Heart left ventricle (tissue), 16 donors: ENCODE data around the gene RUNX2. TPM values are rescaled to one million over a fixed set of nuclear protein-coding genes. Genes with fewer than 3 reads are reported as not detected.

Experiments used
- ATAC-seq, 4 donors: fragments of 200-7000 bp; cut with Tn5 transposase; one replicate each; pipeline ENCODE4 v1.9.1; 2020 to 2022; ENCODE audit warnings: moderate library complexity in 4 of 4, mild to moderate bottlenecking in 3 of 4, moderate number of reproducible peaks in 1 of 4
- DNase-seq, 5 donors: peaks; one replicate each; pipeline ENCODE4 v3.0.0-alpha.2; 2020
- H3K27ac ChIP-seq, 12 donors: fragments of 200-600 bp; sonication (generic) in 4 of 12; one replicate each; pipeline versions ENCODE4 v1.5.0 to v1.8.0; 2016 to 2022; ENCODE audit warnings: mild to moderate bottlenecking in 2 of 12
- H3K27me3 ChIP-seq, 9 donors: fragments of 200-600 bp; sonication (generic) in 2 of 9; one replicate each; pipeline versions ENCODE4 v1.5.1 to v1.8.0; 2016 to 2022; ENCODE audit warnings: mild to moderate bottlenecking in 3 of 9
- H3K36me3 ChIP-seq, 9 donors: fragments of 200-600 bp; sonication (generic) in 2 of 9; one replicate each; pipeline versions ENCODE4 v1.5.0 to v1.8.0; 2018 to 2022; ENCODE audit warnings: mild to moderate bottlenecking in 2 of 9
- H3K4me1 ChIP-seq, 12 donors: fragments of 200-600 bp; sonication (generic) in 4 of 12; one replicate each; pipeline versions ENCODE4 v1.5.0 to v1.8.0; 2016 to 2022; ENCODE audit warnings: mild to moderate bottlenecking in 3 of 12
- H3K4me3 ChIP-seq, 12 donors: fragments of 200-600 bp; sonication (generic) in 4 of 12; one replicate each; pipeline versions ENCODE4 v1.5.0 to v1.8.0; 2017 to 2022; ENCODE audit warnings: mild to moderate bottlenecking in 9 of 12, moderate library complexity in 4 of 12
- H3K9me3 ChIP-seq, 12 donors: fragments of 200-600 bp; sonication (generic) in 4 of 12; one replicate each; pipeline versions ENCODE4 v1.5.0 to v1.8.0; 2016 to 2022; ENCODE audit warnings: mild to moderate bottlenecking in 1 of 12
- POLR2A ChIP-seq, 2 donors: fragments of 450-650 bp; IDR thresholded peaks; one replicate each; pipeline ENCODE4 v1.6.1; 2017; ENCODE audit warnings: antibody characterized with exemption in 2 of 2, mild to moderate bottlenecking in 2 of 2, moderate library complexity in 2 of 2
- WGBS, 4 donors: extraction: QIAGEN DNeasy Blood & Tissue Kit in 2 of 4; methylation state at CpG; one replicate each; pipeline versions ENCODE4 v1.1.5 to v1.1.7; 2013 to 2018; 5-methylcytosine and 5-hydroxymethylcytosine counted together
- intact Hi-C, 10 donors: fragments of 100-400 bp; cut with DNase I; formaldehyde crosslinking; loops; one replicate each; pipeline versions ENCODE4 v1.11.1 to v1.14.2; 2022
- polyA plus RNA-seq, 2 donors: library from polyadenylated mRNA; stranded (reverse); fragments of 200-250 nt; gene quantifications; one replicate each; pipeline ENCODE4 v1.2.3, GENCODE V29; 2013
- total RNA-seq, 9 donors: library from RNA; depleted of rRNA in 2 of 9; stranded (reverse); fragments of >200 nt in 2 of 9; fragmentation: NEBNext Ultra II Directional in 3 of 9; extraction: Animal tissue kit (Norgen Biotek cat#: 25700) in 3 of 9; gene quantifications; one replicate each; pipeline versions ENCODE4 v1.1.0 to v1.2.4, GENCODE V29; 2016 to 2023
- TF ChIP-seq, protein P1 (sequence below), 12 donors: fragments of 200-600 bp; sonication (generic) in 4 of 12; IDR thresholded peaks; one replicate each; pipeline versions ENCODE4 v1.5.0 to v1.8.0; 2018 to 2022; ENCODE audit warnings: antibody characterized with exemption in 12 of 12, mild to moderate bottlenecking in 5 of 12
- donor health status: ischemic (EF 13 %, LVEDD 7.1; RV severe dilation, severe dysfunction).
- donor health status: healthy with polysubstance abuse.
- donor health status: DM: no; HTN: yes; CAD: no.
- donor health status: DM: no; HTN: no; CAD: no.
- donor health status: ischemic (EF 25% LVEDD 6.9; RV normal size, moderate dysfunction).
- donor health status: ischemic (EF 25% LVEDD 5.7; RV mildly dilated, moderate dysfunction).
- donor health status: healthy.
- donor health status: DM: yes; HTN: yes; CAD: no.
- donor health status: ischemic (EF 35%, LVEDD 5.7; RV mildly dilated, moderate dysfunction).
- donor health status: nonischemic (EF 11% LVEDD 7.7; RV severe dilation, severe dysfunction).
- donor health status: DM: yes; HTN: yes; CAD: no.
- donor health status: PGD.
- donor health status: ischemic (EF 29% LVEDD 5.4; RV normal size, mild dysfunction).
- donor health status: nonischemic (EF 23%, LVEDD 6.1; RV moderate dilation, normal function).

The RUNX2 gene
- total and polyA plus RNA-seq, 11 donors = 0.37 to 3.1 (median 2.0) TPM

DNA sequence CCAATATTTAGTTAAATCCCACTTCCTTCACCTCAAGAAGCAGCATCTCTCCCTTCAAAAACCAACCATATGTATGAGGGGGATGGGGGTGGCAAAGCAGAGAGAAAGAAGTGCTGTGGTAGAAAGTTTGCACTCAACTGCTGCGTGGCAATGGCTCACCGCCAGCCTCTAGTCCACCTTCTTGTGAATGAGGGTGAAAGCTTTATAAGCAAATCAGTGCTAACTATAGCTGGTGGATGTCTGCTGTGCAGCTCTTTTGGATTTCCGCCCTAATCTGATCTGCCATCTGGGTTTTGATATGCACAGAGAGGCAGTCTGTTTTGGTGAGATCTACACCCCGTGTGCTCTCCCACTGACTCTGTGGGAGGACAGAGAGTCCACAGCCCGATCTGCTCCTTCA lies 330.8 kb downstream of the RUNX2 start:
- H3K36me3 ChIP-seq = no peaks in the 10 kb centered on the region
- no peak overlapping the region for H3K4me3 ChIP-seq
- peaks cover 0 to 4% (median 0%) of the 10 kb centered on the region in 12 donors for H3K9me3 ChIP-seq
- WGBS, 4 donors = 63 to 72% (median 70%) methylated on average over 5 of the region's 5 CpGs
- intact Hi-C loops = no loop called here
- DNase-seq (no peak), ATAC-seq (no peak)
- no peak for TF ChIP-seq POLR2A (IDR thresholded peaks at IDR 0.05)
- H3K27me3 ChIP-seq = peaks cover 5 to 28% (median 12%) of the 10 kb centered on the region in 9 donors
- H3K4me1 ChIP-seq = peaks cover 0 to 9% (median 0%) of the 10 kb centered on the region in 12 donors
- H3K27ac ChIP-seq = no peak overlapping the region

GRCh38 chr6:45661661-45662060 lies 333.5 kb downstream of the RUNX2 start:
- peaks cover 5 to 40% (median 22%) of the 10 kb centered on the region in 9 donors for H3K27me3 ChIP-seq
- WGBS, 4 donors = 75 to 84% (median 82%) methylated on average over 4 to 5 of the region's 5 CpGs
- peaks cover 0 to 4% (median 0%) of the 10 kb centered on the region in 12 donors for H3K9me3 ChIP-seq
- H3K27ac ChIP-seq = no peak overlapping the region
- no peak overlapping the region for H3K4me3 ChIP-seq
- TF ChIP-seq POLR2A (IDR thresholded peaks at IDR 0.05) = no peak
- TF ChIP-seq, protein P1, sequence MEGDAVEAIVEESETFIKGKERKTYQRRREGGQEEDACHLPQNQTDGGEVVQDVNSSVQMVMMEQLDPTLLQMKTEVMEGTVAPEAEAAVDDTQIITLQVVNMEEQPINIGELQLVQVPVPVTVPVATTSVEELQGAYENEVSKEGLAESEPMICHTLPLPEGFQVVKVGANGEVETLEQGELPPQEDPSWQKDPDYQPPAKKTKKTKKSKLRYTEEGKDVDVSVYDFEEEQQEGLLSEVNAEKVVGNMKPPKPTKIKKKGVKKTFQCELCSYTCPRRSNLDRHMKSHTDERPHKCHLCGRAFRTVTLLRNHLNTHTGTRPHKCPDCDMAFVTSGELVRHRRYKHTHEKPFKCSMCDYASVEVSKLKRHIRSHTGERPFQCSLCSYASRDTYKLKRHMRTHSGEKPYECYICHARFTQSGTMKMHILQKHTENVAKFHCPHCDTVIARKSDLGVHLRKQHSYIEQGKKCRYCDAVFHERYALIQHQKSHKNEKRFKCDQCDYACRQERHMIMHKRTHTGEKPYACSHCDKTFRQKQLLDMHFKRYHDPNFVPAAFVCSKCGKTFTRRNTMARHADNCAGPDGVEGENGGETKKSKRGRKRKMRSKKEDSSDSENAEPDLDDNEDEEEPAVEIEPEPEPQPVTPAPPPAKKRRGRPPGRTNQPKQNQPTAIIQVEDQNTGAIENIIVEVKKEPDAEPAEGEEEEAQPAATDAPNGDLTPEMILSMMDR (IDR thresholded peaks at IDR 0.05) = no peak
- H3K36me3 ChIP-seq = no peaks in the 10 kb centered on the region
- no peak for ATAC-seq
- DNase-seq = no peak
- intact Hi-C loops = no loop called here
- peaks cover 0 to 13% (median 0%) of the 10 kb centered on the region in 12 donors for H3K4me1 ChIP-seq

DNA sequence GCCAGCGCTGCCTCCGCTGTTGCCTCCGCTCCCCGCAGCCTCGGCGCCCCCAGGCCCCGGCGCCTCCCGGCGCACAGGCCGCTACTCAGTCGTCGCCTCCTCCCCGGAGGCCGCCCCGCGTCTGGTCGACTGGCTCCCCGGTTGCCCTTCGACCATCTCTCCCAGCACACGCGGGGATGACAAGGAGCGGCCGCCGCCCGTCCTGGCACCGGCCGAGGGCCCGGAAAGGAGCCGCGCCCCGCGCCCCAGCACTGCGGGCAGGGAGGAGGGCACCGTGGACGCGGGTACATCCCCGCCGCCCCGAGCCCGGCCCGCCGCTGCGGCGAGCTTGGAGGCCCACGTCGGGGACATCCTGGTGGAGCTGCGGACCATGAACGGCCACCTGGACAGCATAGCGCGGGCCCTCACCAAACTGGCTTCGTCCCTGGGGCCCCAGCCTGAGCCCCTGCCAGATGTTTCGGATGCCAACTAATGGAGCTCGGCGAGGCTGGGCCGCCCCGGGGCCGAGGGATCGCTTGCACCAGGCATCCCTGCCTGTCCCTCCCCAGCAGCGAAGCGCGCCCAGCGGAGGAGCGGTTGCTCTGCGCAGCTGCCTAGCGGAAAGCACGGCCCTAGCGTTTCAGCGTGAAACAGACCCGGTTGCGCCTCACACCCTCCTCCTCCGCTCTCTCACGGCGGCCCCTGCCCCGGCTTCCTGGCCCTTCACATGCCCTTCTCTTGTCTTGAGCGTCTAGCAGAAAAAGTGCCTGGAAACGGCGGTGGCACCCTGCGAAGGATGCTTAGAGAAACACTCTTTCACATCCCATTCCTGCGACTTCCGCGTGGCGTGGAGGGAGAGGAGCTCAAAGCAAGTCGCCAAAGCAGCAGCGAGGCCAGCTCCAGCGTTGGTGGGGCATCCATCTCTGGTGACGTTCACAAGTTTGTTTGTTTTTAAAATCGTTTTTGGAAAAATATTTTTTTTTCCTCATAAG lies 335.4 kb downstream of the RUNX2 start:
- Histone ChIP-seq H3K9me3 (no peaks in the 10 kb centered on the region), H3K4me3 (peak overlapping the region in 11 of 12 donors; percentile 2 to 48 (median 36)), H3K27ac (no peak overlapping the region), H3K4me1 (peaks cover 0 to 13% (median 0%) of the 10 kb centered on the region in 12 donors), H3K36me3 (no peaks in the 10 kb centered on the region), H3K27me3 (peaks cover 5 to 51% (median 22%) of the 10 kb centered on the region in 9 donors)
- DNase-seq (peak in 4 of 5 donors; percentile 13 to 71 (median 31)), ATAC-seq (peak in 2 of 4 donors; percentile 72)
- intact Hi-C loops = no loop called here
- TF ChIP-seq POLR2A (IDR thresholded peaks at IDR 0.05) = no peak
- TF ChIP-seq, protein P1 (IDR thresholded peaks at IDR 0.05) = peak in 1 of 12 donors; percentile 7
- 8 to 11% (median 8%) methylated on average over 59 to 88 of the region's 88 CpGs for WGBS, 4 donors

- Histone ChIP-seq H3K27ac (no peak overlapping the region), H3K27me3 (peaks cover 5 to 51% (median 22%) of the 10 kb centered on the region in 9 donors), H3K9me3 (no peaks in the 10 kb centered on the region), H3K36me3 (no peaks in the 10 kb centered on the region), H3K4me1 (peaks cover 0 to 13% (median 0%) of the 10 kb centered on the region in 12 donors), H3K4me3 (no peak overlapping the region)
- ATAC-seq = no peak
- 92 to 95% (median 93%) methylated on average over 6 of the region's 6 CpGs for WGBS, 4 donors
- no peak for DNase-seq
- TF ChIP-seq, protein P1 (IDR thresholded peaks at IDR 0.05) = no peak
- TF ChIP-seq POLR2A (IDR thresholded peaks at IDR 0.05) = no peak
- intact Hi-C loops = no loop called here
Observed at GRCh38 chr6:45664707-45665106, 336.6 kb downstream of the RUNX2 start.
